Endothelial cell (in vitro differentiated cells): Measurements from ENCODE around the gene SOST. TPM values are rescaled to one million over a fixed set of nuclear protein-coding genes. Genes with fewer than 3 reads are reported as not detected.

Experiments used
- DNase-seq: peaks from one replicate; pipeline ENCODE4 v3.0.0; 2021; ENCODE audit warnings: low spot score
- H3K27ac Mint-ChIP-seq: one replicate; pipeline ENCODE4 v1.8.0; 2021; ENCODE audit warnings: mixed read lengths, inconsistent platforms; ENCODE audit not compliant: unreplicated experiment
- H3K27me3 Mint-ChIP-seq: one replicate; pipeline ENCODE4 v1.8.0; 2021; ENCODE audit warnings: mild to moderate bottlenecking, moderate library complexity, mixed read lengths, inconsistent platforms; ENCODE audit not compliant: unreplicated experiment
- H3K36me3 Mint-ChIP-seq: one replicate; pipeline ENCODE4 v1.8.0; 2021; ENCODE audit warnings: mild to moderate bottlenecking, low read depth, mixed read lengths, inconsistent platforms; ENCODE audit not compliant: unreplicated experiment
- H3K4me1 Mint-ChIP-seq: one replicate; pipeline ENCODE4 v1.8.0; 2021; ENCODE audit warnings: mild to moderate bottlenecking, mixed read lengths, inconsistent platforms; ENCODE audit not compliant: unreplicated experiment
- H3K4me3 Mint-ChIP-seq: one replicate; pipeline ENCODE4 v1.8.0; 2021; ENCODE audit warnings: mild to moderate bottlenecking, mixed read lengths, inconsistent platforms; ENCODE audit not compliant: unreplicated experiment
- H3K9me3 Mint-ChIP-seq: one replicate; pipeline ENCODE4 v1.8.0; 2021; ENCODE audit warnings: mixed read lengths, inconsistent platforms; ENCODE audit not compliant: unreplicated experiment
- total RNA-seq: library from RNA; stranded (reverse); fragmentation: NEBNext Ultra II Directional; extraction: Animal tissue kit (Norgen Biotek cat#: 25700); gene quantifications from one replicate; pipeline ENCODE4 v1.2.1, GENCODE V29; 2021; ENCODE audit not compliant: unreplicated experiment
- TF ChIP-seq, protein P1 (sequence below): fragments of 200-600 bp; sonication (generic); IDR thresholded peaks from one replicate; pipeline ENCODE4 v1.5.0; 2021; ENCODE audit warnings: antibody characterized with exemption; ENCODE audit not compliant: unreplicated experiment

The SOST gene
- total RNA-seq, 1 donor from 2014 or later, result 29.6 TPM

GRCh38 chr17:43706235-43706634 is 52.4 kb downstream of the SOST start:
- H3K4me3 Mint-ChIP-seq, result no peak overlapping the region
- H3K27ac Mint-ChIP-seq, result no peak overlapping the region
- peaks cover 6% of the 10 kb centered on the region for H3K27me3 Mint-ChIP-seq
- H3K4me1 Mint-ChIP-seq, result peaks cover 13% of the 10 kb centered on the region
- no peaks in the 10 kb centered on the region for H3K9me3 Mint-ChIP-seq
- TF ChIP-seq, protein P1, sequence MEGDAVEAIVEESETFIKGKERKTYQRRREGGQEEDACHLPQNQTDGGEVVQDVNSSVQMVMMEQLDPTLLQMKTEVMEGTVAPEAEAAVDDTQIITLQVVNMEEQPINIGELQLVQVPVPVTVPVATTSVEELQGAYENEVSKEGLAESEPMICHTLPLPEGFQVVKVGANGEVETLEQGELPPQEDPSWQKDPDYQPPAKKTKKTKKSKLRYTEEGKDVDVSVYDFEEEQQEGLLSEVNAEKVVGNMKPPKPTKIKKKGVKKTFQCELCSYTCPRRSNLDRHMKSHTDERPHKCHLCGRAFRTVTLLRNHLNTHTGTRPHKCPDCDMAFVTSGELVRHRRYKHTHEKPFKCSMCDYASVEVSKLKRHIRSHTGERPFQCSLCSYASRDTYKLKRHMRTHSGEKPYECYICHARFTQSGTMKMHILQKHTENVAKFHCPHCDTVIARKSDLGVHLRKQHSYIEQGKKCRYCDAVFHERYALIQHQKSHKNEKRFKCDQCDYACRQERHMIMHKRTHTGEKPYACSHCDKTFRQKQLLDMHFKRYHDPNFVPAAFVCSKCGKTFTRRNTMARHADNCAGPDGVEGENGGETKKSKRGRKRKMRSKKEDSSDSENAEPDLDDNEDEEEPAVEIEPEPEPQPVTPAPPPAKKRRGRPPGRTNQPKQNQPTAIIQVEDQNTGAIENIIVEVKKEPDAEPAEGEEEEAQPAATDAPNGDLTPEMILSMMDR, result no peak
- H3K36me3 Mint-ChIP-seq, result peaks cover 7% of the 10 kb centered on the region
- DNase-seq, result no peak

Other genes starting within 250 kb of the SOST start
- gene ETV4, start 212.5 kb downstream of the SOST start, total RNA-seq, result 37.1 TPM
- 0.10 TPM for gene MEOX1, start 96.9 kb downstream of the SOST start, total RNA-seq
- gene DUSP3, start 20.2 kb upstream of the SOST start, total RNA-seq, result 41.4 TPM
- 0.10 TPM for gene CFAP97D1, start 21.6 kb upstream of the SOST start, total RNA-seq
- 5.2 TPM for gene MPP3, start 74.4 kb upstream of the SOST start, total RNA-seq
- 5.4 TPM for gene CD300LG, start 88.4 kb upstream of the SOST start, total RNA-seq
- 8.4 TPM for gene MPP2, start 148.7 kb upstream of the SOST start, total RNA-seq
- not detected for gene PPY, start 183.7 kb upstream of the SOST start, total RNA-seq
- not detected for gene PYY, start 195.1 kb upstream of the SOST start, total RNA-seq
- 1.2 TPM for gene NAGS, start 245.8 kb upstream of the SOST start, total RNA-seq